Measurements from ENCODE around the gene LINC00305.

Gene LINC00305

GRCh38 chr18:64042728-64043358, 106.0 kb downstream of the LINC00305 start:
- H3K27ac ChIP-seq: no peak overlapping the region
- DNase-seq (ENCODE audit: low read depth, low spot score): no peak

- H3K27ac ChIP-seq: no peak overlapping the region
- no peak for DNase-seq (ENCODE audit: low read depth, low spot score)
Measured at GRCh38 chr18:64037812-64038414, 111.0 kb downstream of the LINC00305 start.

- H3K27ac ChIP-seq: no peak overlapping the region
- no peak for DNase-seq (ENCODE audit: low read depth, low spot score)
Measured at GRCh38 chr18:64032312-64032711, 116.6 kb downstream of the LINC00305 start.

- H3K27ac ChIP-seq: no peak overlapping the region
- DNase-seq (ENCODE audit: low read depth, low spot score): no peak
Measured at GRCh38 chr18:64031411-64031810, 117.5 kb downstream of the LINC00305 start.
